ENCODE results near the gene ATP8B1.
A peak's percentile ranks its signal among the peaks of the same experiment; 100 is the strongest.

ATP8B1 gene

GRCh38 chr18:57784801-57785114 lies 18.4 kb downstream of the ATP8B1 start:
- peak overlapping the region in 2 of 11 experiments; percentile 0 to 28; a peak in 1 of 22 replicates for H3K27ac ChIP-seq
- no peak for TF ChIP-seq Cebpa-rat (IDR thresholded peaks at IDR 0.05)
- peaks cover 0 to 9% (median 4%) of the 10 kb centered on the region in 11 experiments; a peak in 5 of 22 replicates for H3K36me3 ChIP-seq
- H3K4me2 ChIP-seq: peak overlapping the region in 9 of 11 experiments; percentile 24 to 70 (median 54); a peak in 16 of 22 replicates
- peaks cover 0 to 3% (median 0%) of the 10 kb centered on the region in 11 experiments; a peak in 1 of 22 replicates for H3K9me3 ChIP-seq (replicated peaks in 1 of 11)
- no peak overlapping the region for H3K4me3 ChIP-seq
- no peaks in the 10 kb centered on the region for H4K20me1 ChIP-seq
- H3K4me1 ChIP-seq: peaks cover 10 to 84% (median 45%) of the 10 kb centered on the region in 10 experiments
- H3K27me3 ChIP-seq: no peaks in the 10 kb centered on the region
- H3K9ac ChIP-seq: no peak overlapping the region

DNA sequence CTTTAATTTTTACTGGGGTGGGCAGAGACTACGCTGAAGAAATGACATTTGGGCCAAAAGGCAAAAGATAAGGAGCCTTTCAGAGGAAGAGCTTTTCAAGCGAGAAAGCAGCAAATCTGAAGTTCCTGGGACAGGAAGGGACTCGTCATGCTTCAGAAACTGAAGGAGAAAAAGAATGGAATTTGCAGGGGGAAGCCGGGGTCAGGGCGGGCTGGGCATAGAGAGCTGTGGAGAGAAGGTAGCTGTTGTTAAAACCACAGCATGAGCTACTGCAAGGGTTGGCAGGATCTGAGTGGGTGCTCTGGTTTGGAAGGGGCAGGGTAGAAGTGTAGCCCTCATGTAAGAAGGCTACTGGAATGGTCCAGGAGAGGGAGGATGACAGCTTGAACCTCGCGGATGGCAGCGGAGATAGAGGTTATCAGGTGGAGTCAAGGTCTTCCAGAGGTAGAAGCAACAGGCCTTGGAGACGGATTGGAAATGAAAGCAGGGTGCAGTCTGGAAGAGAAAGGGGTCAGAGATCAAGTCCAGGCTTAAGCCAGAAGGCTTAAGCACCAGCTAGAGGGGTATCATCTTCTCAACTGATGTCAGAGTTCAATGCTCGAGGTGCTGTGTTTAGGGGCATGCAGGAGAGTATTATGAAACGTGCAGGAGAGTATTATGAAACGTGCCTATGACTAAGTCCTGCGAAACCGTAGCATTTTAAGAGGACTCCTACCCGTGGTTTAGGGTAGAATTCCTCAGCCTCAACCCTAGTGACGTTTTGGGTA lies 18.9 kb downstream of the ATP8B1 start:
- no peak for TF ChIP-seq Cebpa-rat (IDR thresholded peaks at IDR 0.05)
- Histone ChIP-seq H3K36me3 (peaks cover 0 to 9% (median 4%) of the 10 kb centered on the region in 11 experiments; a peak in 5 of 22 replicates), H3K9me3 (replicated peaks in 1 of 11) (peaks cover 0 to 4% (median 0%) of the 10 kb centered on the region in 11 experiments; a peak in 3 of 22 replicates), H3K4me1 (peaks cover 10 to 84% (median 50%) of the 10 kb centered on the region in 10 experiments), H4K20me1 (no peaks in the 10 kb centered on the region), H3K27ac (peak overlapping the region in 6 of 11 experiments; percentile 0 to 42 (median 20); a peak in 6 of 22 replicates), H3K27me3 (no peaks in the 10 kb centered on the region), H3K4me2 (peak overlapping the region in 9 of 11 experiments; percentile 24 to 70 (median 54); a peak in 16 of 22 replicates), H3K4me3 (no peak overlapping the region), H3K9ac (no peak overlapping the region)

- peaks cover 0 to 9% (median 4%) of the 10 kb centered on the region in 11 experiments; a peak in 5 of 22 replicates for H3K36me3 ChIP-seq
- peaks cover 10 to 74% (median 41%) of the 10 kb centered on the region in 10 experiments for H3K4me1 ChIP-seq
- no peak overlapping the region for H3K4me3 ChIP-seq
- peaks cover 0 to 22% (median 16%) of the 10 kb centered on the region in 11 experiments; a peak in 14 of 22 replicates for H3K9me3 ChIP-seq (replicated peaks in 1 of 11)
- no peaks in the 10 kb centered on the region for H4K20me1 ChIP-seq
- TF ChIP-seq Cebpa-rat (IDR thresholded peaks at IDR 0.05): 0 out of 22 replicates have a peak, but pooled peaks of 1 of the 11 experiments have one; percentile 23
- peak overlapping the region in 1 of 11 experiments; percentile 1; a peak in 1 of 22 replicates for H3K27ac ChIP-seq
- H3K9ac ChIP-seq: no peak overlapping the region
- no peaks in the 10 kb centered on the region for H3K27me3 ChIP-seq
- peak overlapping the region in 3 of 11 experiments; percentile 74 to 76 (median 75); a peak in 7 of 22 replicates for H3K4me2 ChIP-seq
Measured at GRCh38 chr18:57782049-57782448, 21.1 kb downstream of the ATP8B1 start.

GRCh38 chr18:57780706-57781347 lies 22.3 kb downstream of the ATP8B1 start:
- peaks cover 10 to 86% (median 45%) of the 10 kb centered on the region in 10 experiments for H3K4me1 ChIP-seq
- peak overlapping the region in 10 of 11 experiments; percentile 27 to 75 (median 60); a peak in 18 of 22 replicates for H3K27ac ChIP-seq
- H3K4me3 ChIP-seq: peak overlapping the region in 1 of 10 experiments; percentile 14; a peak in 2 of 20 replicates

DNA sequence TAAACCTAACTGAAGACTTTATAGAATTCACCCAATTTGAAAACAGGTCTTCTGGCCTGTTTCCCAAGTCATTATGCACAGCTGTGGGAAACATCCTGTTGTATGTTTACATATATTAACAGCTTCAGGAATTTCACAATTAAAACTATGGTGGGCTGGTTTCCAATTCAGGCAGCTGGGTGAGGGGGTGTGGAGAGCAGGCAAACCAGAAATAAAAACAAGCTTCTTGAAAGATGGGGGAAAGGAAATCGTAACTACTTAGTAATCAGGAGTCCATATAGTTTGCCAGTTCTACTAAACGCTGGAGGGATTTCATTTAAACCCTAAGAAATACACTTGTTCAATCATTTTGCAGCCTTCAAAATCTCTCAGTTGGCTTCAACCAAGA lies 22.8 kb downstream of the ATP8B1 start:
- H3K4me1 ChIP-seq: peaks cover 10 to 89% (median 46%) of the 10 kb centered on the region in 10 experiments
- H3K27me3 ChIP-seq: no peaks in the 10 kb centered on the region
- no peaks in the 10 kb centered on the region for H4K20me1 ChIP-seq
- peaks cover 0 to 9% (median 0%) of the 10 kb centered on the region in 11 experiments; a peak in 5 of 22 replicates for H3K36me3 ChIP-seq
- H3K9ac ChIP-seq: peak overlapping the region in 5 of 11 experiments; percentile 5 to 58 (median 32); a peak in 8 of 22 replicates
- peak overlapping the region; percentile 27 to 83 (median 69) for H3K4me2 ChIP-seq
- peak overlapping the region in 10 of 11 experiments; percentile 27 to 75 (median 60); a peak in 18 of 22 replicates for H3K27ac ChIP-seq
- H3K4me3 ChIP-seq: peak overlapping the region in 1 of 10 experiments; percentile 14; a peak in 1 of 20 replicates
- H3K9me3 ChIP-seq (replicated peaks in 1 of 11): peaks cover 0 to 22% (median 16%) of the 10 kb centered on the region in 11 experiments; a peak in 14 of 22 replicates
- TF ChIP-seq Cebpa-rat (IDR thresholded peaks at IDR 0.05): no peak

More at GRCh38 chr18:57780706-57781347, 22.3 kb downstream of the ATP8B1 start:
- H3K27me3 ChIP-seq: no peaks in the 10 kb centered on the region
- no peak for TF ChIP-seq Cebpa-rat (IDR thresholded peaks at IDR 0.05)
- H3K9ac ChIP-seq: peak overlapping the region in 6 of 11 experiments; percentile 5 to 58 (median 28); a peak in 8 of 22 replicates
- H3K4me2 ChIP-seq: peak overlapping the region; percentile 27 to 83 (median 69)
- peaks cover 0 to 9% (median 0%) of the 10 kb centered on the region in 11 experiments; a peak in 5 of 22 replicates for H3K36me3 ChIP-seq
- peaks cover 0 to 22% (median 16%) of the 10 kb centered on the region in 11 experiments; a peak in 14 of 22 replicates for H3K9me3 ChIP-seq (replicated peaks in 1 of 11)
- no peaks in the 10 kb centered on the region for H4K20me1 ChIP-seq

DNA sequence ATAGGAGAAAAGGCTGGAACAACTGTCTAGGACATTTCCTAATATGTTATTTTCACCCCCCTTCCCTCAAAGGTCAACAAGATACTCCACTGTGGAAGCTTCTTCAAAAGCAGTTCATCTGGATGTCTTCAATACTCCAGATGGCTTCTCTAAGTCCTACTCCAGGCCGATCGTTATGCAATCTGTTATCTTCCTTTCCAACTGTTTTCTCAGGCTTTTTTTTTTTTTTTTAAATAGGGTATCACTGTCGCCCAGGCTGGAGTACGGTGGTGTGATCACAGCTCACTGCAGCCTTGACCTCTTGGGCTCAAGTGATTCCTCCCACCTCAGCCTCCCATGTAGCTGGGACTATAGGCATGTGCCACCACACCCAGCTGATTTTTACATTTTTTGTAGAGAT lies 26.3 kb downstream of the ATP8B1 start:
- Histone ChIP-seq H3K4me1 (peaks cover 10 to 88% (median 33%) of the 10 kb centered on the region in 10 experiments), H3K4me2 (peak overlapping the region in 4 of 11 experiments; percentile 5 to 74 (median 35); a peak in 6 of 22 replicates), H3K4me3 (no peak overlapping the region), H3K36me3 (peaks cover 0 to 6% (median 0%) of the 10 kb centered on the region in 11 experiments; a peak in 5 of 22 replicates), H3K9me3 (replicated peaks in 1 of 11) (peaks cover 0 to 22% (median 16%) of the 10 kb centered on the region in 11 experiments; a peak in 14 of 22 replicates), H3K27me3 (no peaks in the 10 kb centered on the region), H3K9ac (no peak overlapping the region), H3K27ac (no peak overlapping the region; a peak in 1 of 22 replicates), H4K20me1 (no peaks in the 10 kb centered on the region)
- no peak for TF ChIP-seq Cebpa-rat (IDR thresholded peaks at IDR 0.05)

DNA sequence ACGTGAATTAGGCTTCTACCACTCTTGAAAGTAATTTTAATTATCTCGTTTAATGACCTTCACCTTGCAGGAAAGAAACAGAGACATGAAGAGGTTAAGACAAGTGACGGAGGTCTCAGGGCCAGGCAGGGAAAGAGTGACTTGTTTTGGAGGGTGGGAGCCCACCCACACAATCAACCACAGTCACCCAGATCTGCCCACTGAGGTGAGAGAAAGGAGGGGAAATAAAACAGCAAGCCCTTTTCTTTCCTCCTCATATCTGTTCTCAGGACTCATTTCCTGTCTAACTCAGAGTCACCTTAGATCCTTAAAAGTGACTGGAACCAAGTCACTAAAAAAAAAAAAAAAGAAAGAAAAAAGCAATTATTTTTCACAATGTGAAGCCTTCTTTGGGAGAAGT lies 26.8 kb downstream of the ATP8B1 start:
- Histone ChIP-seq H3K4me2 (peak overlapping the region in 5 of 11 experiments; percentile 5 to 74 (median 45); a peak in 7 of 22 replicates), H3K9me3 (replicated peaks in 1 of 11) (peaks cover 0 to 22% (median 16%) of the 10 kb centered on the region in 11 experiments; a peak in 14 of 22 replicates), H3K27me3 (no peaks in the 10 kb centered on the region), H3K9ac (no peak overlapping the region), H4K20me1 (no peaks in the 10 kb centered on the region), H3K4me1 (peaks cover 10 to 88% (median 32%) of the 10 kb centered on the region in 10 experiments), H3K4me3 (no peak overlapping the region), H3K27ac (no peak overlapping the region; a peak in 1 of 22 replicates), H3K36me3 (0 out of 22 replicates have a peak, but pooled peaks cover 0 to 5% (median 0%) of the 10 kb centered on the region in 11 experiments)
- no peak for TF ChIP-seq Cebpa-rat (IDR thresholded peaks at IDR 0.05)

DNA sequence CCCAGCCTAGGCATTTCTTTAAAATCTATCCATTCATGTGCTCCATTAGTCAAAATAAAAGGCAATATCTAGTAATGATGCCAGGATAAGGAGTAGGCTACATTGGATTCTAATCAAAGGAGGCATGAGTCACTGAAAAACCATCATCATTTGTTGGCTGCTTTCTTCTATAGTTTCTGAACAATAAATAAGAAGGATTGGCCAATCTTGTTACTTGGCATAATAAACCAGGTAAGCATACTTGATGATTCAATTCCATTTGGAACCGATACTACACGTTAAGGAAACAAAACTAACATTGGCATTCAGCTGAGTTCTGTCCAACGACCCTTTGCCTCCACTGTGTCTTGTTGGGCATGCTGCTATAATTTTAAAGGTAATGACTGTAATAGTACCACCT lies 27.2 kb downstream of the ATP8B1 start:
- H3K4me1 ChIP-seq: peaks cover 9 to 88% (median 31%) of the 10 kb centered on the region in 10 experiments

More for the DNA sequence above, 27.2 kb downstream of the ATP8B1 start:
- TF ChIP-seq Cebpa-rat (IDR thresholded peaks at IDR 0.05): no peak
- Histone ChIP-seq H4K20me1 (no peaks in the 10 kb centered on the region), H3K27me3 (no peaks in the 10 kb centered on the region), H3K9me3 (replicated peaks in 1 of 11) (peaks cover 0 to 22% (median 16%) of the 10 kb centered on the region in 11 experiments; a peak in 14 of 22 replicates), H3K9ac (no peak overlapping the region), H3K4me3 (no peak overlapping the region), H3K36me3 (0 out of 22 replicates have a peak, but pooled peaks cover 0 to 5% (median 0%) of the 10 kb centered on the region in 11 experiments), H3K27ac (no peak overlapping the region; a peak in 1 of 22 replicates), H3K4me2 (peak overlapping the region in 4 of 11 experiments; percentile 22 to 74 (median 58); a peak in 7 of 22 replicates)

Measured in BLaER1 treated with 17β-estradiol and CSF1 and Interleukin-3, amounts not matched to agents 10 nM and 100 nM (cell line).